SK-N-SH (cell line): Measurements from ENCODE around the gene TAPBP. TPM values are rescaled to one million over a fixed set of nuclear protein-coding genes. Genes with fewer than 3 reads are reported as not detected.

Experiments used
- CTCF ChIA-PET: fragments of 300-600, 350-600 bp; formaldehyde crosslinking; extraction: SDS; loops from one replicate; lab custom pipeline; 2021; lab: Yijun Ruan, JAX
- POLR2A ChIA-PET: fragments of 350-600 bp; sonication (Branson Sonifier 250); formaldehyde crosslinking; extraction: SDS; loops from one replicate; lab custom pipeline; 2020; ENCODE audit warnings: antibody characterized with exemption, inconsistent platforms; lab: Yijun Ruan, JAX
- DNase-seq: peaks from one replicate; pipeline ENCODE4 v3.0.0; 2012
- H2AFZ ChIP-seq: fragments of 200-600 bp; sonication (generic); 2 replicates; pipeline ENCODE4 v1.8.1; 2016; ENCODE audit warnings: antibody characterized with exemption, mild to moderate bottlenecking, low read depth
- H3F3A ChIP-seq: fragments of 200-600 bp; sonication (generic); replicated peaks from 2 replicates; pipeline ENCODE3; 2016; ENCODE audit warnings: antibody characterized with exemption, mild to moderate bottlenecking; ENCODE audit not compliant: insufficient read depth
- H3K27ac ChIP-seq, 2 experiments: fragments of 200-500 bp in 1 of 2; fragments of 200-600 bp in 1 of 2; sonication (Bioruptor generic) in 1 of 2; sonication (generic), shearing (Covaris generic) in 1 of 2; 2 replicates each; pipeline versions ENCODE4 v1.5.1 to v1.6.1; 2014 to 2016; ENCODE audit warnings: low read depth in 2 of 2, inconsistent platforms in 1 of 2, low read length in 1 of 2, mild to moderate bottlenecking in 1 of 2, mixed read lengths in 1 of 2
- H3K27me3 ChIP-seq: fragments of 200-600 bp; sonication (generic), shearing (Covaris generic); 2 replicates; pipeline ENCODE4 v1.6.1; 2016; ENCODE audit warnings: mixed run types; ENCODE audit not compliant: insufficient read depth
- H3K36me3 ChIP-seq, 2 experiments: fragments of 200-500 bp in 1 of 2; fragments of 200-600 bp in 1 of 2; sonication (Bioruptor generic) in 1 of 2; sonication (generic) in 1 of 2; replicated peaks in 1 of 2; 2 replicates each; pipeline versions ENCODE3 to v1.5.1; 2014 to 2016; ENCODE audit warnings: low read length in 1 of 2, mild to moderate bottlenecking in 1 of 2; ENCODE audit not compliant: insufficient read depth in 2 of 2, control insufficient read depth in 1 of 2
- H3K4me1 ChIP-seq, 2 experiments: fragments of 200-500 bp in 1 of 2; fragments of 200-600 bp in 1 of 2; sonication (Bioruptor generic) in 1 of 2; sonication (generic), shearing (Covaris generic) in 1 of 2; 2 replicates each; pipeline versions ENCODE4 v1.5.1 to v1.6.1; 2014 to 2016; ENCODE audit warnings: low read depth in 1 of 2, low read length in 1 of 2, mixed run types in 1 of 2; ENCODE audit not compliant: insufficient read depth in 2 of 2, control insufficient read depth in 1 of 2
- H3K4me2 ChIP-seq: fragments of 200-600 bp; sonication (generic), shearing (Covaris generic); 2 replicates; pipeline ENCODE4 v1.6.1; 2017; ENCODE audit warnings: mixed run types
- H3K4me3 ChIP-seq, 2 experiments: fragments of 200-500 bp in 1 of 2; fragments of 200-600 bp in 1 of 2; sonication (Bioruptor generic) in 1 of 2; sonication (generic), shearing (Covaris generic) in 1 of 2; 2 replicates each; pipeline versions ENCODE4 v1.5.1 to v1.8.1; 2014 to 2016; ENCODE audit warnings: low read depth in 2 of 2, inconsistent platforms in 1 of 2, low read length in 1 of 2, mild to moderate bottlenecking in 1 of 2, mixed read lengths in 1 of 2, moderate library complexity in 1 of 2
- H3K79me2 ChIP-seq: fragments of 200-600 bp; sonication (generic); 2 replicates; pipeline ENCODE4 v1.8.1; 2017; ENCODE audit warnings: mild to moderate bottlenecking; ENCODE audit not compliant: insufficient read depth
- H3K9ac ChIP-seq: fragments of 200-600 bp; sonication (generic); 2 replicates; pipeline ENCODE4 v1.6.1; 2017; ENCODE audit warnings: mixed run types
- H3K9me2 ChIP-seq: fragments of 200-600 bp; sonication (generic); 2 replicates; pipeline ENCODE4 v1.6.1; 2017; ENCODE audit warnings: mixed run types
- H3K9me3 ChIP-seq: fragments of 200-600 bp; sonication (generic); 2 replicates; pipeline ENCODE4 v1.6.1; 2017; ENCODE audit warnings: mixed run types, mild to moderate bottlenecking, moderate library complexity
- H4K20me1 ChIP-seq: fragments of 200-600 bp; sonication (generic); 2 replicates; pipeline ENCODE4 v1.6.1; 2017; ENCODE audit warnings: mild to moderate bottlenecking, mixed run types; ENCODE audit not compliant: insufficient read depth
- EZH2phosphoT487 ChIP-seq: fragments of 200-600 bp; sonication (generic); IDR thresholded peaks from 2 replicates; pipeline ENCODE4 v1.6.1; 2017; ENCODE audit warnings: low read depth, mixed run types, mild to moderate bottlenecking, antibody characterized with exemption, moderate library complexity, borderline replicate concordance
- MXI1 ChIP-seq: IDR thresholded peaks from 2 replicates; pipeline ENCODE4 v1.6.1; 2012; ENCODE audit warnings: mild to moderate bottlenecking, low read depth, low read length, improper control_type of control experiment
- NFIC ChIP-seq: IDR thresholded peaks from 2 replicates; pipeline ENCODE4 v1.4.0; 2012; ENCODE audit warnings: borderline replicate concordance
- POLR2AphosphoS5 ChIP-seq: IDR thresholded peaks from 2 replicates; pipeline ENCODE4 v1.6.1; 2012; ENCODE audit warnings: low read depth, low read length
- SIN3A ChIP-seq: IDR thresholded peaks from 2 replicates; pipeline ENCODE4 v1.6.1; 2012; ENCODE audit warnings: low read depth, mild to moderate bottlenecking, low read length, moderate library complexity, borderline replicate concordance
- TAF1 ChIP-seq: IDR thresholded peaks from 2 replicates; pipeline ENCODE4 v1.6.1; 2012; ENCODE audit warnings: low read depth, mild to moderate bottlenecking, low read length, moderate library complexity, borderline replicate concordance
- WGBS: methylation state at CpG from one replicate; pipeline ENCODE4 v1.1.6; 2017; ENCODE audit warnings: low lambda C conversion rate; 5-methylcytosine and 5-hydroxymethylcytosine counted together
- polyA plus RNA-seq, 3 experiments: library from polyadenylated mRNA; depleted of rRNA; stranded (reverse); fragments of >200 nt; gene quantifications; 2 replicates each; pipeline ENCODE4 v1.2.3, GENCODE V29; 2012

The TAPBP gene
- polyA plus RNA-seq, 1 of the 3 experiments (the other 2 are of a cell fraction): 44.5 TPM

GRCh38 chr6:33273129-33273923, 40.6 kb downstream of the TAPBP start:
- peak overlapping the region; percentile 95 for H3K9ac ChIP-seq
- H3K36me3 ChIP-seq: peaks cover 51 to 57% of the 10 kb centered on the region in 2 experiments
- H3K4me1 ChIP-seq: peaks cover 36 to 39% of the 10 kb centered on the region in 2 experiments; a peak in 3 of 4 replicates
- H3K9me2 ChIP-seq: no peaks in the 10 kb centered on the region
- peaks cover 64% of the 10 kb centered on the region for H3K79me2 ChIP-seq
- H3K4me3 ChIP-seq: peak overlapping the region; percentile 76 to 91
- H3K9me3 ChIP-seq: no peaks in the 10 kb centered on the region
- H3K27ac ChIP-seq: peak overlapping the region; percentile 88 to 99
- no peaks in the 10 kb centered on the region for H3K27me3 ChIP-seq
- CTCF ChIA-PET: interaction anchor here (1.0 to 2.1 kb wide), 2 partner anchors 10 to 15 kb away, joined by 3 to 5 read pairs; partner anchors contain the start of gene WDR46
- DNase-seq: no peak
- POLR2A ChIA-PET: interaction anchor here (2.2 kb wide), 1 partner anchor 26 kb away, joined by 16 read pairs; the partner anchor contains the start of gene RGL2
- H3K4me2 ChIP-seq: peak overlapping the region; percentile 94
- peaks cover 58% of the 10 kb centered on the region for H3F3A ChIP-seq
- 8% methylated on average over 11 of the region's 11 CpGs for WGBS
- H4K20me1 ChIP-seq: peaks cover 43% of the 10 kb centered on the region
- TF ChIP-seq EZH2phosphoT487 (no peak), POLR2AphosphoS5 (peak; percentile 13; the same call in 1 of the 2 replicates)
- no peak overlapping the region for H2AFZ ChIP-seq

GRCh38 chr6:33272275-33273128, 41.4 kb downstream of the TAPBP start:
- Histone ChIP-seq H3K79me2 (peaks cover 64% of the 10 kb centered on the region), H2AFZ (no peak overlapping the region), H3K27me3 (no peaks in the 10 kb centered on the region), H3K36me3 (peaks cover 59 to 62% of the 10 kb centered on the region in 2 experiments), H3F3A (peaks cover 51% of the 10 kb centered on the region), H4K20me1 (peaks cover 43% of the 10 kb centered on the region), H3K4me3 (peak overlapping the region; percentile 76 to 91), H3K27ac (peak overlapping the region; percentile 88 to 99), H3K9ac (peak overlapping the region; percentile 95), H3K9me3 (no peaks in the 10 kb centered on the region), H3K9me2 (no peaks in the 10 kb centered on the region), H3K4me1 (peaks cover 34 to 39% of the 10 kb centered on the region in 2 experiments; a peak in 3 of 4 replicates), H3K4me2 (peak overlapping the region; percentile 94)
- CTCF ChIA-PET: interaction anchor here (1.6 to 3.5 kb wide), 4 partner anchors 9 to 45 kb away, joined by 3 to 18 read pairs (median 8); partner anchors contain the start of genes RGL2 and ZBTB22
- no peak for DNase-seq
- 1% methylated on average over 21 of the region's 22 CpGs for WGBS
- POLR2A ChIA-PET: interaction anchor here (0.9 to 2.2 kb wide), 15 partner anchors 9 to 301 kb away, joined by 3 to 19 read pairs (median 4); partner anchors contain the start of genes CUTA, PFDN6, RGL2 and RING1
- no peak for TF ChIP-seq NFIC
- peak; percentile 14; the same call in 1 of the 2 replicates for TF ChIP-seq POLR2AphosphoS5
- TF ChIP-seq MXI1: 0 out of 2 replicates have a peak, but pooled peaks have one; percentile 13
- TF ChIP-seq SIN3A: 0 out of 2 replicates have a peak, but pooled peaks have one; percentile 3
- 0 out of 2 replicates have a peak, but pooled peaks have one; percentile 13 for TF ChIP-seq TAF1
- TF ChIP-seq, all 33 proteins: peak for 4
